H1 (cell line): Measurements from ENCODE around the gene TECPR2. TPM values are rescaled to one million over a fixed set of nuclear protein-coding genes. Genes with fewer than 3 reads are reported as not detected.

Experiments used
- HDAC6 ChIP-seq: IDR thresholded peaks from one replicate; pipeline ENCODE4 v1.7.1; 2012; ENCODE audit warnings: low read depth, mild to moderate bottlenecking, inconsistent platforms, low read length, moderate library complexity
- KDM5A ChIP-seq: fragments of 200-600 bp; IDR thresholded peaks from 2 replicates; pipeline ENCODE4 v1.7.1; 2012; ENCODE audit warnings: mild to moderate bottlenecking, low read length, inconsistent platforms, mixed read lengths
- RXRA ChIP-seq: IDR thresholded peaks from 2 replicates; pipeline ENCODE4 v1.6.1; 2011; ENCODE audit warnings: low read depth, mild to moderate bottlenecking, low read length, moderate library complexity; ENCODE audit not compliant: insufficient read depth
- polyA plus RNA-seq, 7 experiments: library from polyadenylated mRNA; depleted of rRNA in 3 of 7; stranded (reverse) in 5 of 7; unstranded in 2 of 7; fragments of >200 nt in 5 of 7; fragments of 200-250 nt in 2 of 7; gene quantifications; 1 replicate in 5 of 7; 2 replicates in 1 of 7; 4 replicates in 1 of 7; pipeline versions ENCODE4 v1.2.1 to v1.2.3, GENCODE V29; 2011 to 2013; ENCODE audit warnings: missing spikeins in 2 of 7, mixed read lengths in 2 of 7
- total RNA-seq: library from RNA; stranded (reverse); fragmentation: NEBNext Ultra II Directional; extraction: Animal tissue kit (Norgen Biotek cat#: 25700); gene quantifications from 2 replicates; pipeline ENCODE4 v1.2.1, GENCODE V29; 2021

The TECPR2 gene
- total and polyA plus RNA-seq, 2 of the 8 experiments (the other 6 are each of a cell fraction or from before 2014, with no cell fraction given), result 6.8 to 19.4 TPM

- TF ChIP-seq RXRA, result no peak
- TF ChIP-seq HDAC6, result no peak
- no peak for TF ChIP-seq KDM5A
Observed at GRCh38 chr14:102344485-102344884, 18.3 kb upstream of the TECPR2 start (continued).
